ENCODE data around the gene PKP3.

PKP3 gene

GRCh38 chr11:416051-416756 is 22.2 kb downstream of the PKP3 start:
- DNase-seq (ENCODE audit: low read depth, low spot score), result no peak
- in situ Hi-C loops (cut with HindIII; ENCODE audit: low sequenced_read_pairs), result no loop called here

GRCh38 chr11:416757-417621 is 23.0 kb downstream of the PKP3 start:
- no peak for TF ChIP-seq CTCF (IDR thresholded peaks at IDR 0.05; ENCODE audit: low read depth, low read length)
- no peak for DNase-seq (ENCODE audit: low read depth, low spot score)
- in situ Hi-C loops (cut with HindIII; ENCODE audit: low sequenced_read_pairs), result no loop called here

More at GRCh38 chr11:416051-416756, 22.2 kb downstream of the PKP3 start:
- TF ChIP-seq CTCF (IDR thresholded peaks at IDR 0.05; ENCODE audit: low read depth, low read length), result no peak
- peak overlapping the region; percentile 29 for H3K4me3 ChIP-seq (ENCODE audit: low read depth, low read length)

GRCh38 chr11:417652-418342 is 23.8 kb downstream of the PKP3 start:
- no peak for DNase-seq (ENCODE audit: low read depth, low spot score)
- in situ Hi-C loops (cut with HindIII; ENCODE audit: low sequenced_read_pairs), result no loop called here
- no peak overlapping the region for H3K4me3 ChIP-seq (ENCODE audit: low read depth, low read length)
- no peak for TF ChIP-seq CTCF (IDR thresholded peaks at IDR 0.05; ENCODE audit: low read depth, low read length)

More at GRCh38 chr11:416757-417621, 23.0 kb downstream of the PKP3 start:
- H3K4me3 ChIP-seq (ENCODE audit: low read depth, low read length), result peak overlapping the region; percentile 29

- no peak overlapping the region for H3K4me3 ChIP-seq (ENCODE audit: low read depth, low read length)
- in situ Hi-C loops (cut with HindIII; ENCODE audit: low sequenced_read_pairs), result no loop called here
- TF ChIP-seq CTCF (IDR thresholded peaks at IDR 0.05; ENCODE audit: low read depth, low read length), result no peak
- DNase-seq (ENCODE audit: low read depth, low spot score), result no peak
Observed at GRCh38 chr11:418343-419247, 24.6 kb downstream of the PKP3 start.

- in situ Hi-C loops (cut with HindIII; ENCODE audit: low sequenced_read_pairs), result no loop called here
- H3K4me3 ChIP-seq (ENCODE audit: low read depth, low read length), result no peak overlapping the region
- no peak for DNase-seq (ENCODE audit: low read depth, low spot score)
- TF ChIP-seq CTCF (IDR thresholded peaks at IDR 0.05; ENCODE audit: low read depth, low read length), result no peak
Observed at GRCh38 chr11:419248-420005, 25.4 kb downstream of the PKP3 start.

All from astrocyte of the spinal cord (primary cell).